ENCODE results near the gene PSME2.
A peak's percentile ranks its signal among the peaks of the same experiment; 100 is the strongest.

Gene PSME2

GRCh38 chr14:24115422-24116127, 30.8 kb downstream of the PSME2 start:
- Histone ChIP-seq H3K9ac (ENCODE audit: low read length) (peak overlapping the region; percentile 87), H2BK5ac (ENCODE audit: low read length) (no peak overlapping the region), H3K4me2 (ENCODE audit: low read length) (peak overlapping the region; percentile 89), H2BK15ac (replicated peaks; ENCODE audit: low read depth) (no peak overlapping the region), H3K27ac (ENCODE audit: low read depth, low read length) (no peak overlapping the region), H3K79me1 (ENCODE audit: low read length) (peaks cover 11% of the 10 kb centered on the region), H4K8ac (ENCODE audit: low read depth, low read length) (no peak overlapping the region), H4K5ac (ENCODE audit: low read length) (no peak overlapping the region), H3K4me1 (ENCODE audit: control insufficient read depth, low read depth, low read length) (peaks cover 3% of the 10 kb centered on the region), H3K18ac (ENCODE audit: low read length) (peak overlapping the region; percentile 29), H3K4ac (ENCODE audit: low read depth, low read length) (no peak overlapping the region), H2BK120ac (ENCODE audit: low read depth, low read length) (no peak overlapping the region), H3K4me3 (ENCODE audit: low read length) (peak overlapping the region; percentile 82), H3K56ac (ENCODE audit: low read length) (peak overlapping the region; percentile 89), H3K79me2 (ENCODE audit: control insufficient read depth, insufficient read depth, low read length) (peaks cover 2% of the 10 kb centered on the region), H2AK5ac (ENCODE audit: low read length) (no peak overlapping the region), H3K23ac (ENCODE audit: low read length) (peak overlapping the region; percentile 35), H3K36me3 (ENCODE audit: control insufficient read depth, insufficient read depth, low read length) (no peaks in the 10 kb centered on the region), H3K27me3 (ENCODE audit: insufficient read depth, low read length, poor library complexity) (no peaks in the 10 kb centered on the region)
- WGBS (ENCODE audit: extremely low coverage, insufficient coverage, low lambda C conversion rate) = no CpG with 5 or more reads among the region's 14 CpGs
- no peak for DNase-seq

GRCh38 chr14:24114532-24115421, 31.6 kb downstream of the PSME2 start, which contains the start of the genes DCAF11 and NRL:
Gene DCAF11 (plus strand): TSS chr14:24114777. CDS start chr14:24115595, 818 bp downstream.
Gene NRL (minus strand): TSS chr14:24114949. CDS start chr14:24082848, 32,101 bp downstream.
- peak within 1 kb of the TSS; percentile 97 for H3K56ac ChIP-seq (ENCODE audit: low read length)
- H2BK5ac ChIP-seq (ENCODE audit: low read length) = peak within 1 kb of the TSS; percentile 78
- peak within 1 kb of the TSS; percentile 91 for H3K9ac ChIP-seq (ENCODE audit: low read length)
- peak within 1 kb of the TSS; percentile 88 for H4K8ac ChIP-seq (ENCODE audit: low read depth, low read length)
- H3K4me2 ChIP-seq (ENCODE audit: low read length) = peak within 1 kb of the TSS; percentile 90
- no CpG with 5 or more reads among the region's 65 CpGs for WGBS (ENCODE audit: extremely low coverage, insufficient coverage, low lambda C conversion rate)
- H3K4me3 ChIP-seq (ENCODE audit: low read length) = peak within 1 kb of the TSS; percentile 86
- peak within 1 kb of the TSS; percentile 56 for H3K18ac ChIP-seq (ENCODE audit: low read length)
- H4K5ac ChIP-seq (ENCODE audit: low read length) = no peak within 1 kb of the TSS
- H3K4ac ChIP-seq (ENCODE audit: low read depth, low read length) = peak within 1 kb of the TSS; percentile 64
- H3K23ac ChIP-seq (ENCODE audit: low read length) = peak within 1 kb of the TSS; percentile 35
- H3K27me3 ChIP-seq (ENCODE audit: insufficient read depth, low read length, poor library complexity) = no peaks in the 10 kb centered on the region
- no peak within 1 kb of the TSS for H2AK5ac ChIP-seq (ENCODE audit: low read length)
- peak within 1 kb of the TSS; percentile 94 for H3K27ac ChIP-seq (ENCODE audit: low read depth, low read length)
- H3K4me1 ChIP-seq (ENCODE audit: control insufficient read depth, low read depth, low read length) = peaks cover 3% of the 10 kb centered on the region
- H2BK15ac ChIP-seq (replicated peaks; ENCODE audit: low read depth) = no peak within 1 kb of the TSS
- H3K79me2 ChIP-seq (ENCODE audit: control insufficient read depth, insufficient read depth, low read length) = peaks cover 2% of the 10 kb centered on the region
- H2BK120ac ChIP-seq (ENCODE audit: low read depth, low read length) = peak within 1 kb of the TSS; percentile 4
- peak; percentile 100 for DNase-seq
- peaks cover 11% of the 10 kb centered on the region for H3K79me1 ChIP-seq (ENCODE audit: low read length)
- H3K36me3 ChIP-seq (ENCODE audit: control insufficient read depth, insufficient read depth, low read length) = no peaks in the 10 kb centered on the region

GRCh38 chr14:24113801-24114531, 32.4 kb downstream of the PSME2 start:
- peak overlapping the region; percentile 56 for H3K18ac ChIP-seq (ENCODE audit: low read length)
- peak; percentile 97 for DNase-seq
- H3K9ac ChIP-seq (ENCODE audit: low read length) = peak overlapping the region; percentile 91
- no peaks in the 10 kb centered on the region for H3K27me3 ChIP-seq (ENCODE audit: insufficient read depth, low read length, poor library complexity)
- peak overlapping the region; percentile 97 for H3K56ac ChIP-seq (ENCODE audit: low read length)
- no peak overlapping the region for H2BK15ac ChIP-seq (replicated peaks; ENCODE audit: low read depth)
- H2BK5ac ChIP-seq (ENCODE audit: low read length) = peak overlapping the region; percentile 78
- peak overlapping the region; percentile 88 for H4K8ac ChIP-seq (ENCODE audit: low read depth, low read length)
- peak overlapping the region; percentile 64 for H3K4ac ChIP-seq (ENCODE audit: low read depth, low read length)
- WGBS (ENCODE audit: extremely low coverage, insufficient coverage, low lambda C conversion rate) = no CpG with 5 or more reads among the region's 42 CpGs
- no peaks in the 10 kb centered on the region for H3K36me3 ChIP-seq (ENCODE audit: control insufficient read depth, insufficient read depth, low read length)
- no peak overlapping the region for H2AK5ac ChIP-seq (ENCODE audit: low read length)
- no peak overlapping the region for H4K5ac ChIP-seq (ENCODE audit: low read length)
- peak overlapping the region; percentile 4 for H2BK120ac ChIP-seq (ENCODE audit: low read depth, low read length)
- H3K4me3 ChIP-seq (ENCODE audit: low read length) = peak overlapping the region; percentile 86
- H3K23ac ChIP-seq (ENCODE audit: low read length) = no peak overlapping the region
- peaks cover 11% of the 10 kb centered on the region for H3K79me1 ChIP-seq (ENCODE audit: low read length)
- peak overlapping the region; percentile 90 for H3K4me2 ChIP-seq (ENCODE audit: low read length)
- peaks cover 3% of the 10 kb centered on the region for H3K4me1 ChIP-seq (ENCODE audit: control insufficient read depth, low read depth, low read length)
- peak overlapping the region; percentile 94 for H3K27ac ChIP-seq (ENCODE audit: low read depth, low read length)
- peaks cover 2% of the 10 kb centered on the region for H3K79me2 ChIP-seq (ENCODE audit: control insufficient read depth, insufficient read depth, low read length)

- Histone ChIP-seq H3K36me3 (ENCODE audit: control insufficient read depth, insufficient read depth, low read length) (no peaks in the 10 kb centered on the region), H2BK5ac (ENCODE audit: low read length) (peak overlapping the region; percentile 40), H2AK5ac (ENCODE audit: low read length) (no peak overlapping the region), H3K4me2 (ENCODE audit: low read length) (peak overlapping the region; percentile 90), H3K56ac (ENCODE audit: low read length) (peak overlapping the region; percentile 97), H3K4ac (ENCODE audit: low read depth, low read length) (peak overlapping the region; percentile 64), H3K9ac (ENCODE audit: low read length) (peak overlapping the region; percentile 91), H3K4me1 (ENCODE audit: control insufficient read depth, low read depth, low read length) (peaks cover 3% of the 10 kb centered on the region), H3K27ac (ENCODE audit: low read depth, low read length) (peak overlapping the region; percentile 94), H4K5ac (ENCODE audit: low read length) (no peak overlapping the region), H3K79me2 (ENCODE audit: control insufficient read depth, insufficient read depth, low read length) (peaks cover 2% of the 10 kb centered on the region), H3K4me3 (ENCODE audit: low read length) (peak overlapping the region; percentile 86), H3K27me3 (ENCODE audit: insufficient read depth, low read length, poor library complexity) (no peaks in the 10 kb centered on the region), H2BK120ac (ENCODE audit: low read depth, low read length) (peak overlapping the region; percentile 4), H3K79me1 (ENCODE audit: low read length) (peaks cover 11% of the 10 kb centered on the region), H3K23ac (ENCODE audit: low read length) (no peak overlapping the region), H3K18ac (ENCODE audit: low read length) (peak overlapping the region; percentile 43), H4K8ac (ENCODE audit: low read depth, low read length) (peak overlapping the region; percentile 88), H2BK15ac (replicated peaks; ENCODE audit: low read depth) (no peak overlapping the region)
- WGBS (ENCODE audit: extremely low coverage, insufficient coverage, low lambda C conversion rate) = no CpG with 5 or more reads among the region's 15 CpGs
- DNase-seq = no peak
These were observed 33.0 kb downstream of the PSME2 start for GRCh38 chr14:24113379-24113800.

GRCh38 chr14:24110523-24110922, 35.9 kb downstream of the PSME2 start:
- Histone ChIP-seq H3K36me3 (ENCODE audit: control insufficient read depth, insufficient read depth, low read length) (no peaks in the 10 kb centered on the region), H2AK5ac (ENCODE audit: low read length) (no peak overlapping the region), H3K23ac (ENCODE audit: low read length) (no peak overlapping the region), H3K27ac (ENCODE audit: low read depth, low read length) (no peak overlapping the region), H4K8ac (ENCODE audit: low read depth, low read length) (no peak overlapping the region), H2BK5ac (ENCODE audit: low read length) (no peak overlapping the region), H3K4me2 (ENCODE audit: low read length) (no peak overlapping the region), H3K79me1 (ENCODE audit: low read length) (no peaks in the 10 kb centered on the region), H3K18ac (ENCODE audit: low read length) (no peak overlapping the region), H3K27me3 (ENCODE audit: insufficient read depth, low read length, poor library complexity) (no peaks in the 10 kb centered on the region), H3K4me3 (ENCODE audit: low read length) (no peak overlapping the region), H2BK15ac (replicated peaks; ENCODE audit: low read depth) (no peak overlapping the region), H2BK120ac (ENCODE audit: low read depth, low read length) (no peak overlapping the region), H3K79me2 (ENCODE audit: control insufficient read depth, insufficient read depth, low read length) (no peaks in the 10 kb centered on the region), H3K4ac (ENCODE audit: low read depth, low read length) (no peak overlapping the region), H3K9ac (ENCODE audit: low read length) (no peak overlapping the region), H4K5ac (ENCODE audit: low read length) (no peak overlapping the region), H3K56ac (ENCODE audit: low read length) (no peak overlapping the region), H3K4me1 (ENCODE audit: control insufficient read depth, low read depth, low read length) (peaks cover under 1% of the 10 kb centered on the region)
- DNase-seq = no peak
- WGBS (ENCODE audit: extremely low coverage, insufficient coverage, low lambda C conversion rate) = no CpG with 5 or more reads among the region's 1 CpG
